VCaP (cell line): Measurements from ENCODE around the gene DNAJC1.
A peak's percentile ranks its signal among the peaks of the same experiment; 100 is the strongest.
"Not testable (repeated sequence)": the region's sequence is repeated elsewhere in the genome, so short reads cannot be mapped to it uniquely, and the experiment has no call there.

ENCODE experiments used
- H3K27ac ChIP-seq: fragments of 450-650 bp; 2 replicates; pipeline ENCODE4 v1.5.1; 2017
- CTCF ChIP-seq: fragments of 450-650 bp; conservative IDR thresholded peaks from 2 replicates; pipeline ENCODE4 v1.5.1; 2017; ENCODE audit warnings: mild to moderate bottlenecking, moderate library complexity

Gene DNAJC1

GRCh38 chr10:22030421-22030820 is 26.9 kb upstream of the DNAJC1 start:
- H3K27ac ChIP-seq = peak overlapping the region; percentile 56; the same call in 1 of the 2 replicates
- TF ChIP-seq CTCF = no peak

DNA sequence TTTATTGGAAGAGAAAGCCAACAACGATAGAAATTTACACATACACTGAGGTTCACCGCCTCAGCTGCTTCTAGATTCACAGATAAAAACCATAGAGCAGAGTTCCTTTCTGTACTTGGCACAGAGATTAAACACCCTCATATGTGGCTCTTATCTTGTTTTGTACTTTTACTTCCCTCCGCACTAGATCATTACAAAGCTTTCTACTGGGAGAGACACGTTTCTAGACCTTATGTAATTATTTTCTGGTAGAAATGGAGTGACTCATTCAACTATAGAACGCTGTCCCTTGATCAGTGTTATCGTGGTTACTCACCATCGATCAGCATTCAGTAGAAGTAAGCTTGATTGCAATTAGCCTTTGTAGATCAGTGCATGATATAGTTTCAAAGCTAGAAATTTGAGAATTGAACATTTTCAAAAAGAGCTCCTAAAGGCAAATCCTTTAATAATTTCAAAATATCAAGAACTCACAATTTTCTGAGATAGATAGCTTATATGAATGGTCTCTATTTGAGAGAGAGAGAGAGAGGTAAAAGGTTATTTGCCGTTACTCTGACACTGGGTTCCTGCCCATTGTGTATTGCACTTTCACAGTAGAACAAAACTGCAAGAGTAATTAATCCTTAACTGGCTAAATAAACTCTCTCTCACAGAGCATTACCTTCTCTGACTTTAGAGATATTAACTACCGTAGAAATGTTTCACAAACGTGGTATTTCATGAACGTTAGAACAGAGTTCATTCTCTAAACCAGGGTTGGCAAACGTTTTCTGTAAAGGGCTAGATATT is 26.1 kb upstream of the DNAJC1 start:
- TF ChIP-seq CTCF = no peak

DNA sequence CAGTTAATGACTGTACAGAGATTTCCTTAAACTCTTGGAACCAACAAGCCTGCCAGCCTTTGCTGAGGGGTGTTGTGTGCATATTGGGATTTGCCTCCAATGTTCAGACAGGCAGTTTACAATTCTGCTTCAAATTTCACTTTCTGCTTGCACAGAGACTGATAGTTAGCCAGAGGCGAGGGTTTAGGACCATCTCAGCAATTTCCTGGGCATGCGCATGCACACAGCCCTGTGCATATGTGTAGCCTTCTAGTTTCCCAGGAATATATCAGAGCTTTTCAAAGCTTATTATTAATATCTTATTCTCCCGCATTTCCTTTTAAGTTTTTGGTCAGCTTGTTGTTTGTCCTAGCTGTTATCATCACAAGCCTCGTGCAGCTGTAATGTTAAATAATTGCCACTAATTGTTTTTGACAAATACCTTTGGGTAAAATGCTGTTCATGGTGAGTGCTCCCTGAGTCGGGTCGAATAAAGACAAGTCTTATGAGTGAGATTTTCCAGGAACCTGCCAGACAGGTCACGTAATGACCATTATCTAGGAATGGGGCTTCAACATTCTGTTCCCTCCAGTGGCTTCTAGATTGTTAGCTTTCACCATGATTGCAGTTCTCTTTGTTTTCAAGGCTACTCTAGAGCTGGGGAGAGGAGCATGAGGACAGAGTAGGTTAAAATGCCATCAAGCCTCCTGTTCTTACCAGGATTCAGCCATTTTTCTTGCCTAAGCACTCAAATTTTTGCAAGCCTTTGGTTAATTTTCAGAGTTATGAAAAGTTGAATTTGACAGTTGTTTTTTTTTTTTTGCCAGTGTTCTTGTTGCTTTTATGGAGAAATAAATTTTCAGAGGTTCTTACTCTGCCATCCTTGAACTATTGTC is 24.1 kb upstream of the DNAJC1 start:
- no peak for TF ChIP-seq CTCF
- no peak overlapping the region for H3K27ac ChIP-seq

More for the DNA sequence above, 26.1 kb upstream of the DNAJC1 start:
- H3K27ac ChIP-seq = peak overlapping the region; percentile 56

GRCh38 chr10:22026287-22026686 is 22.8 kb upstream of the DNAJC1 start:
- no peak overlapping the region for H3K27ac ChIP-seq
- TF ChIP-seq CTCF = no peak

DNA sequence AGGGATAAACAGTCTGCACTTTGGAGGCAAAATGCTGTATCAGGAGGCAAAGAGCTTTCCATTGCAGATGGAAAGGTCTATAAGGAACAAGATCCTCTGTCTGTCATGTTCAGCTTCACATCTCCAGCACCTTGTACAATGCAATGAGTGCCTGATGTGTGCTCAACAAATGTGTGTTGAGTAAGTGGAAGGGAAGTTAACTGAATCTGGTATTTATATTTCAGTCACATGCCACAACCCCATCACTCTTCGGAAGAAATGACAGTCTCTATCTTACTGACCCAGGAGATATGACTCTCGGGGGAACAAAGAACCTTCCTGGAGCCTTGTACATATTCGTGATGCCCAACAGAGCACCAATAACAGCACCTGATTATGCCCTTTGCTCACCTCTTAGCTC is 20.0 kb upstream of the DNAJC1 start:
- TF ChIP-seq CTCF = no peak
- H3K27ac ChIP-seq = no peak overlapping the region

- no peak for TF ChIP-seq CTCF
- H3K27ac ChIP-seq = no peak overlapping the region
Observed at GRCh38 chr10:22022257-22023032, 18.9 kb upstream of the DNAJC1 start.

- H3K27ac ChIP-seq = not testable (repeated sequence)
Observed at GRCh38 chr10:22021144-22021543, 17.6 kb upstream of the DNAJC1 start.
